ENCODE measurements around the gene PLEKHH1.

- TF ChIP-seq EZH2 (IDR thresholded peaks at IDR 0.05) (no peak), POLR2AphosphoS5 (IDR thresholded peaks at IDR 0.05; ENCODE audit: borderline replicate concordance, low read depth, low read length) (no peak)
Observed at GRCh38 chr14:67510121-67510520, 23.0 kb upstream of the PLEKHH1 start.

All from SK-N-MC (cell line).